NCI-H1105 (cell line): ENCODE measurements around the gene MYO1D.
"Not testable (repeated sequence)": the region's sequence is repeated elsewhere in the genome, so short reads cannot be mapped to it uniquely, and the experiment has no call there.

ENCODE experiments used
- DNase-seq: peaks from one replicate; lab custom pipeline; 2025; lab: John Stamatoyannopoulos, UW

The MYO1D gene

DNA sequence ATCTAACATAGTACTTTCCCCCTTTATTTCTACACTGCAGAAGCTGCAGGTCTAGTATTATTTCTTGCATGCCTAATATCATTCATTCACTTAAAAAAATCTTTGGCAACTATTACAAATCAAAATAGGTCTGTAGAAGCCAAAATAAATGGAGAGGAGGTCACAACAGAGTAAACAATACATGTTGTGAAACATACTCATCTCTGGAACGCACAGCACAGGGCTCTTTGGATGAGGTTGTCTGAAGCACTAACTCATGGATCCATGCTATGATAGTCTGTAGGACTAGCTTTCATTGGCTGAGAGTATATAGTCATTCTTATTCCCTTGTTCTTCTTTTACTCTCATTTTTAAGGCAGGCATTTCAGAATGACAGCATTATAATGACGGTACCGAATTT, 21.3 kb downstream of the MYO1D start:
- no peak for DNase-seq

DNA sequence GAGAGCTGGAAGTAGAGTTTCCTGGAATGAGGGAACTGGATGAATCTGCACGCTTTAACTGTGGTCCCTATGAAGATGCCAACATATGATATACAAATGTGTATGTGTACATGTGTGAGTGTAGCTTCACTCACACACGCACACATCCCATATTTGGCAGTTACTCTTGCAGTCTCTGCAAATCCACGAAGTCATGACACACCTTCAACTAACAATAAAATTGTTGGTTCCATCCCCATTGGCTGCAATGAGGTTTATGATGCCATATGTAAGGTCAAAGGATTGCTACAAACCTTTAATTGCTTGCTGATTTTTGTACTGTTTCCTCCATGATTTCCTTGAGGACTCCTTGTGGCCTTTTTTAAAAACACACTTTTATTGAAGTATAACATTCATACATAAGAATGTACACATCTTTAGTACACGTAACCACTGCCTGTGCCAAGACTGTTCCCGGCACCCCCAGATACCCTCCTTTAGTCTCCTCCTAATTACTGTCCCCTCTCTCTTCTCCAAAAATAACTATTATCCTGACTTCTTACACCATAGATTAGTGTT, 22.0 kb downstream of the MYO1D start:
- no peak for DNase-seq

DNA sequence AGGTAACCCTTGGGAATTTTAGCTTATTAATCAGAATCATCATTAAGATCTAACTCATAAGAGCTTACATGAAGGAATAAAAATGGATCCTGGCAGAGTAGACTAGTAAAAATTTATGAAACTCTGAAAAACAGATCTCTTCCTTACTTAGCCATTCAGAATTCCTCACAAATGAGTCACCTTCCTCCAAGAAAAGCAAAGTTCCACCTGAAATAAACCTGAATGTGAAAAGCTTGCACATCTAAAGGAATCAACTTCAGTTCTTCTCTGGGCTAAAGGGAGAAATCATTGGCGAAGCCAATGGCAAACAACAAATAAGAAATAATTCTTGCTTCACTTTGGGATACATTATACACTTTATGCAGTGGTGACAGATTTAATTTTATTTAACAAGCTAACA, 22.7 kb downstream of the MYO1D start:
- DNase-seq, result no peak

DNA sequence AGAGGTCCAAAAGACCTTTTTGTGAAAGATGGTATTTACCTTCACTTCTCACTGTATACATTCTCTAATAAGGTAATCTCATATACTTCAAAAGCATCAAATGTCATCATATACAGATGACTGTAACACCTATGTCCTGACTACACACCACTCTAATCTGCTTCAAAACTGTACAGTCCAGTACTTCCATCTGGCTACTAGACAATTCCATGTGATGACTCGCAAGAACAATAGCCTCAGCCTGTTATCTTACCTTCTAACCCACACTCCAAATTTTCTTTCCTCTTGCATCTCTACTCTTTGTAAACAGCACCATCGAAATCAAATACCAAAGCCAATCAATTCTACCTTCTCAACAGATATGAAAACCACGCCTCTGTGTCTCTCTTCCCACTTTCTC, 24.1 kb downstream of the MYO1D start:
- DNase-seq, result no peak

DNA sequence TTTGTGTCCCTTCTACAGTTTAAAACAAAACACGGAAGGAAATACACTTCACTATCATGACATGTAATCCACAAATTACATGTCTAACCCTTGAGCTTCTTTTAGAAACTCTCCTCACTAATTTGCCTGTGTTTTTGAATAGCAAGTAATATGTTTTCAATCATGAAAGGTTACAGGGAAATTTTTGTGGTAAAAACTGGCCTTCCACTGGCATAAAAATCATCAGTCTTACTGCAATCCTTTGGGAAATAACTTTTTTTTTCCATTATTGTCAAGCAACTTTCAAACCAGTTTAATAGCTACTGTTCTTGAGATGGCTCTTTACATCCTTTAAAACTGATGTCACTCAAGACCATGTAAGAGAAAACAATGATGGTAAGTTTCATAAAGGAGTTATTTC, 27.0 kb downstream of the MYO1D start:
- no peak for DNase-seq

DNA sequence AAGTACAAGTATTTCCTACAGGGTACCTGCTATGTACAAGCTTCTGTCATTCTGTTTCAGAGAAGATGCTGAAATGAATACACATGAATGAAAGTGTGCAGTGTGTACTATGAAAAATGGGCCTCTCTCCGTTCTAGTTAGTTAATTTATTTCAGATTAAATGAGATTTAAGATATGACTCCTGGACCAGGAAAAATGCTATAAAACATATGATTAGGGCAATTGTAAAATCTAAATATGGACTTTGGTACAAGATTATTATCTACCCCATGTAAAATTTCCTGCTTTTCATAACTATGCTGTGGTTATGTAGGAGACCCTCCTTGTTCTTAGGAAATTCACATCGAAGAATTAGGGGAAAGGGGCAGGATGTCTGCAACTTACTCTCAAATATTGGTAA, 28.9 kb downstream of the MYO1D start:
- no peak for DNase-seq

DNA sequence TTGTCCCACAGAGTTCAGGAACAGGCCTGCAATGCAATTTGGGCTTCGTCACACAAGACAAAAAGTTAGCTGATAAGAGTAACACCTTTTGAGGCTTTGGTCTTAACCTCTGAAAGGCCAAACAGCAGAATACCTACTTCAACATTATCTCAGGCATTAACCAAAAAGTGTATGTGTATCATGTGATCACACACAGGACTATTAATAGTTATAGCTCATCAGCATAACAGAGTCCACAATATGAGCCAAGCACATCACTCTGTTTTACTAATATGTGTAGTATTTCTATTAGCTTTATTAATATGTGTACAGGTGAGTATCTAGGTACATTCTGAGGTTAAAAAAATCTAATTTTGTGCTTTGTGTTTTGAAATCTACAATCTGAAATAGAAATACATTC, 30.8 kb downstream of the MYO1D start:
- no peak for DNase-seq

DNA sequence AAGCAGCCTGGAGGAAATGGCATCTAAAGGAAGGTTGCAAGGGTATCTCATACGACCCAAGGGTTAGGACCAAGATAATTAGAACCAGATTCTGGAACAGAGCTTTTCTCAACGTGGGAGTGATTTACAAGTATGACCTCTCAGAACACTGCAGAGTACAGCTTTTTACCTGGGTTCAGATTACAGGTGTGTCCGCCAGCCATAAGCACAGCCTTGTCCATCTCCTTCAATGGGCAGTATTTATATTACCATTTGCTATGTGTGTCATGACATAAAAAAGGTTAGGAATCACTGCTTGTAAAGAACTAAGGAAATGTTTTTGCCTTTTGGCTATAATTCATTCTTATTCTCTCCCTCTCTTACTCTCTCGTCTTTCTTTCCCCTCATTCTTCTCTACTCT, 36.7 kb downstream of the MYO1D start:
- no peak for DNase-seq

DNA sequence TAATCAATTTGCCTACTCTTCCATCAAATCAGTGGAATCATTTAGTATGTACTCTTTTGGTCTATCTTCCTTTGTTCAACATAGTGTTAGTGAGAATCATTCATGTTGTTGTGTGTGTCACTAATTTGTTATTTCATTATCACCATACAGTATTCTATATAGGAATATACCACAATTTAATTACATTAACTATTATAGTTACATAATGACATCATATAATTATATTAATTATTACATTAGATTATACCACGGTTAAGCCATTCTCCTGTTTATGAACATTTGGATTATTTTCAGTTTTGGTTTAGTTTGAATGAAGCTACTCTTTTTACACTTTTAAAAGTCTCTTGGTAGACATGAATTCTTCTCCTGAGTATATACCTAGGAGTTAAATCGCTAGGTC, 40.4 kb downstream of the MYO1D start:
- no peak for DNase-seq

DNA sequence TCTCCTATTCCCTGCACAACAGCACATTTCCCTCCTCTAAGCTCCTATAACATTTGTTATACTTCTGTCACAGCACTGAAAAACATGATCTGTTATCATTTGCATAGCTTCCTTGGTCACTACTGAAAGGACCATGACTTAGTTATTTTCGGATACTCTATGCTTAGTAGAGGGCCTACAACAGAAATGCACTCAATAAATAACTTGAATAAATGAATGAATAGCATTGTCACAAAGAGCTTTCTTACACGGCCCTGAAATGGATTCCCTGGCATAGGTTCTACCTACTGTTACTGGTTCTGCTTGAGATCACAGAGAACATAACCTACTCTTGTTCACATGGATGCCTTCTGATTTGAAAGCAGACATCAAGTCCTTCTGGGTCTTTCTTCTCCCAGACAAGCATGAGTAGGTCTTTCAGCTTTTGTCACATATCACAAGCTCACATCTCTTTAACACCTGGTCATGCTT, 41.6 kb downstream of the MYO1D start:
- DNase-seq, result no peak

DNA sequence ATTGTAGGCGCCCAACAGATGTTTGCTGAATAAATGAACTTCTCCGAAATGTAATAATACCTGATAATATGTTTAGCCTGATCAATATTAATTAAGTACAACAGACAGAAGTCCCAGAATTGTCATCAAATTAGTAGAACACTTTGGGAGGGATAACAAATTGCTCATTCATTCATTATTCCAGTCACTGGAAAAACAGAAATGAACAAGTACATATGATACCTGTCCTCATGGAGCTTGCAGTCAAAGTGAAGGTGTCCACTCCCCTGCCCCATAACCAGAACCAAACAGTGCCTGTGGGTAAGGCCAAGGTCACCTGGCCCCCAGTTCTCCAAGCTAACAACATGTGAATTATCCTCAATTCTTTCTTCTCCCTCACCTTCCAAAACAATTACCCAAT, 42.8 kb downstream of the MYO1D start:
- no peak for DNase-seq

DNA sequence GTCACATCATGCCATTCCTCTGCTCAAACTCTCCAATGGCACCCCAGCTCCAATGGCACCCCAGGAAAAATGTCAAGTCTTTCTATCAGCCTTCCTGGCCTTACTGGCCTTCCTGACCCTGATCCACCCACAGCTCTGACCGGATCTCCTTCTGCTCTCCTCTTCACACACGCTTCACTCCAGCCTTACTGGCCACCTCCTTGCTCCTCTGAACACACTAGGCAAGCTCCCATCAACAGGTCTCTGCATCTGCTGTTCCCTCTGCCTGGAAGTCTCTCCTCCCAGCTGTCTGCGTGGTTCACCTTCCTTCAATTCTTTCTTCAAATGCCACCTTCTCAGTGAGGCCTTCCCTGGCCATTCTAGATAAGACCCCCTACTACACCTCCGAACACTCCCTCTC, 43.4 kb downstream of the MYO1D start:
- no peak for DNase-seq

DNA sequence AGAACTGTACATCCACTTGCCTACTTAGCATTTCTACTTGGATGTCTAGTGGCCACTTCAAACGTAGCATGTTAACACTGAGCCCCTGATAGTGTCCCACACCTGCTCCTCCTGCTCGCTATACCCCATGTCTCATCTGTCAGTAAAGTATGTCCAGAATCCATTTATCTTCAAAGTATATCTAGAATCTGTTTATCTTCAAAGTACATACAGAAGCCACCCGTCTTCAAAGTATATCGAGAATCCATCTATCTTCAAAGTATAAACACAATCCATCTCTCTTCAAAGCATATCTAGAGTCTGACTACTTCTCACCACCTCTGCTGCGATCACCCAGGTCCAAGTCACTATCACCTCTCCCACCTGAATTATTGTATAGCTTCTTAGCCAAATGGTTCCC, 43.8 kb downstream of the MYO1D start:
- no peak for DNase-seq

DNA sequence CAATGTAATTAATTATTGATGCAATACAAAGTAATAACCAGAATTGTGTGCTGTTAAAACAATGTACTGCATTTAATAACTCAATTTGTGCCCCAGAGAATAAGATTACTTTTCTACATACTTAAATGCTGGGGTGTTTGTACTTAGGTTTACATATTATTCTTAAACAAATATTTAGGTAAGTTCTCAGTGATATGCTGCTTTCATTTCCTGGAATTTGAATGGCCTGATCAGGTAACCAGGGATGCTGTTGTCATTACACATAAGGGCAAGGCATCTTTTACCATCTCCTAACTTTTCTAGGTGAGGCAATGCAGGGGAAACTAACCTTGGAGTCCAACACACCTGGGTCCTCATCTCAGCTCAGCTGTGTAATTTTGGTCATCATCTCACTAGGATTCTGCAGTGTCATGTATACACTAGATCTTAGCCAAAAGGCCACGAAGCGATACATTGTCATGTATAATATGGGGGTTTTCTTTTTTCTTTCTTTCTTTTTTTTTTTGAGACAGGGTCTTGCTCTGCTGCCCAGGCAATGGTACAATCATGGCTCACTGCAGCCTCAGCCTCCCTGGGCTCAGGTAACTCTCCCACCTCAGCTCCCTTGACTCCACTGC, 45.2 kb downstream of the MYO1D start:
- no peak for DNase-seq

DNA sequence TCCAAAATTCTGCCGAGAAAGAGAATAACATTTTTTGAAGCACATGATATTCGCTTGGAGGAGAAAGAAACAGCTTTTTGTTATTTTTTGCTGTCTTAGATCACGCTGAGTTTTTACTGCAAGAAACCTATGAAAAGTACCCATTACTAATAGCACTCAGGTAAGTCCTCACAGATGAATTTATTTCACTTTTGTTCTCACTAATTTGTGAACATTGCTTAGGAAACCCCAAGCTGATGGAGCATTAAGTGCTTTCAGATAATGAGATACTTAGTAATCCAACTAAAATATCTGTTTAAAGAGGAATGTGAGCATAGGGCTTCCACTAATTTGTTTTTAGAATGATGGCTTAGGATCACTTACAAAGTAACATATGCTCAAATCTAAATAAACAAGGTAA, 45.7 kb downstream of the MYO1D start:
- no peak for DNase-seq

DNA sequence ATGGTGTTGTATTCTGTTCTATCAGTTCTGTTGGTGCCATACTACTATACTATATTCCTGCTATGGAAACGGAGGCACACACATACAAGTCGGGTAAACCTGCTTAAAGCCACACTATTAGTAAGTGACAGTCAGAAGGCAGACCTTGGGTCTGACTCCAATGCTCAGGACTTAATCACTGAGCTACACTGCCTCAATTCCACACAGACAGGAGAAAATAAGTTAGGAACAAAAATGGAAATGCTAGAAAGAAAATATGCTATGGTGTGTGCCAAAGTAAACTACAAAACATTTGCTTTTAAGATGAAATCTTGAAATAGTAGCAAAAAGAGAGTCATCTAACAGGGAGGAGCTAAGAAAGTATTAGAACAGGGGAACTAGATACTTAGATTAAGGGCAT, 48.1 kb downstream of the MYO1D start:
- no peak for DNase-seq

DNA sequence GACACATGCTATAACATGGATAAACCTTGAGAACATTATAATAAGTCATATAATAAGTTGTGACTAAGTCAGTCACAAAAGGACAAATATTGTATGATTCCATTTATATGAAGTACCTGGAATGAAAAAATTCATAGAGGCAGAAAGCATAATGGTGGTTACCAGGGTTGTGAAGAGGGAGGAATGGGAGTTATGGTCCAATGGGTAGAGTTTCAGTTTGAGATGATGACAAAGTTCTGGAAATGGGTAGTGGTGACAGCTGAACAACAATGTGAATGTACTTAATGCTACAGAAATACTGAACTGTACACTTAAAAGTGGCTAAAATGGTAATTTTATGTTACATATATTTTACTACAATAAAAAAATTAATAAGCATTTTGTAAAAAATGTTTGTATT, 49.7 kb downstream of the MYO1D start:
- DNase-seq, result no peak

DNA sequence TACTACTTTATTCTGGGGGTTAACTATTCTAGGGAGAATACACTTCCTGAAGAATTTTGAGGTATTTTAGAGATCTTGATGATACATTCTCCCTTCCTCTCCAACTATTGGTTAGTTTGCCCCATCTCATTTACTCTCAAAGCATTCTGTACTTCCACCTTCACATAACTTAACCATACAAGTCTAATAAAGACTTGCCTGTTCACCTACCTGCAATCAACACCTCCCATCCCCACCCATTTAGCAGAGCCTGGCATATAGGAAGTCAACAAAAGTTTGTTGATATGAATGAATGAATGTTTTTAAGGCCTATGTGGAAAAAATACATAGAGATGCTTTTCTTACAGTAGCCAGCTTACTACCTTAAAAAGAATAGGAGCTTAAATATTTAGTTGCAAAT, 50.8 kb downstream of the MYO1D start:
- no peak for DNase-seq

DNA sequence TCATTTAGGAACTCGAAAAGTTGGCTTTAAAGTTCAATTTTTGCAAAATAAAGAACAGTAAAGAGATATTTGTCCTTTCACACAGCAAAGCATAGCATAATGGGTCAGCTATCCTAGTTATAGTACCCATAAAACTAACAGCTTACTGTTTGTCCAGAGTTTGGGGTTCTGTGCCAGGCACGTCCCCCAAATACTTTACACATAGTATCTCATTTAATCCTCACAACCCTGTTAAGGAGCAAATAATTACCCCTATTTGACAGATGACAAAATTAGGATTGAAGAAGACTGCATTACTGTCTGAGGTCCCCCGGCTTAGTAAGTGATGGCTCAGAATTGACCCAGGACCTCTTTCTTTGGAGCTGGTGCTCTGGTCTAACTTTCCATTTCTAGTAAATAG, 52.6 kb downstream of the MYO1D start:
- DNase-seq, result no peak

DNA sequence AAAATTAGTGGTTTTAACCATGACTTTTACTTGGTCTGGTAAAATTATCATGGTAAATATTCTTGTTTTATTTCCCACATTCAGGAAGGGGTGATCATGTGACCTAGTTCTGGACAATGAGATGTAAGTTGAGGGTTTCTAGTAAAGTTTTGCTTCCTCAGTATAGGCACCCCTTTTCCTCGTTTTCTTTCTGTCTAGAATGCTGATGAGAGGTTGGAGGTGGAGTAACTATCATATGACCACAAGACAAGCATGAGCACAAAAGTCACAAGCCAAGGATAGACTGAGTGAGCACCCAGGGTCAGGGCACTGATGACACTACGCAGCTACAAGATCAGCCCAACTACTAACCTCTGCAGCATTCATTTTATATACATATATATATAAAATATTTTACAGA, 53.9 kb downstream of the MYO1D start:
- no peak for DNase-seq

DNA sequence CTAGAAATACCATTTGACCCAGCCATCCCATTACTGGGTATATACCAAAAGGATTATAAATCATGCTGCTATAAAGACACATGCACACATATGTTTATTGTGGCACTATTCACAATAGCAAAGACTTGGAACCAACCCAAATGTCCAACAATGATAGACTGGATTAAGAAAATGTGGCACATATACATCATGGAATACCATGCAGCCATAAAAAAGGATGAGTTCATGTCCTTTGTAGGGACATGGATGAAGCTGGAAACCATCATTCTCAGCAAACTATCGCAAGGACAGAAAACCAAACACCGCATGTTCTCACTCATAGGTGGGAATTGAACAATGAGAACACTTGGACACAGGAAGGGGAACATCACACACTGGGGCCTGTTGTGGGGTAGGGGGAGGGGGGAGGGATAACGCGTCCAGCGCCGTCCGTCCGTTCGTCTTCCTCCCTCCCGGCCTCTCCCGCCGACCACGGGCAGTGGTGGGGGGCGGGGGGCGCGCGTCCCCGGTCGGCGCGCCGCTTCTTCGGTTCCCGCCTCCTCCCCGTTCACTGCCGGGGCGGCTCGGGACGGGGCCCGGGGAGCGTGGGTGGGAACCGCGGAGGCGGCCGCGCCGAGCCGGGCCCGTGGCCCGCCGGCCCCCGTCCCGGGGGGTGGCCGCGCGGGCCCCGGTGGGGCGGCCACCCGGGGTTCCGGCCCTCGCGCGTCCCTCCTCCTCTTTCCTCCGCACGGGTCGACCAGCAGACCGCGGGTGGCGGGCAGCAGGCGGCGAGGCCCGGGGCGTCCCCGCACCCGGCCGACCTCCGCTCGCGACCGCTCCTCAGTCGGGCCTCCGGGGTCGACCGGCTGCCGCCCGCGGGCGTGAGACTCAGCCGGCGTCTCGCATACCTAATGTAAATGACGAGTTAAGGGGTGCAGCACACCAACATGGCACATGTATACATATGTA, 54.7 kb downstream of the MYO1D start:
- DNase-seq, result not testable (repeated sequence)

DNA sequence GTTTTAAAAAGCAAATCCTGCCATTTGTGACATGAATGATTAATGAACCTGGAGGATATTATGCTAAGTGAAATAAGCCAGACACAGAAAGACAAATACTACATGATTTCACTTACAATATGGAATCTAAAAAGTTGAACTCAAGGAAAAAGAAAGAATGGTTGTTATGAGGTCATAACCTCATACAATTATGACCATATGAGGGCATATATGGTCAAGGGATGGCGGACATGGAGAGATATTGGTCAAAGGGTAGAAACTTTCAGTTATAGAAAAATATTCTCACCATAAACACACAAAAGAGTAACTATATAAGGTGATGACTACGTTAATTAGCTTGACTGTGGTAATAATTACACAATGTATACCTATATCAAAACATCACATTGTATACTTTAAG, 56.5 kb downstream of the MYO1D start:
- DNase-seq, result no peak

DNA sequence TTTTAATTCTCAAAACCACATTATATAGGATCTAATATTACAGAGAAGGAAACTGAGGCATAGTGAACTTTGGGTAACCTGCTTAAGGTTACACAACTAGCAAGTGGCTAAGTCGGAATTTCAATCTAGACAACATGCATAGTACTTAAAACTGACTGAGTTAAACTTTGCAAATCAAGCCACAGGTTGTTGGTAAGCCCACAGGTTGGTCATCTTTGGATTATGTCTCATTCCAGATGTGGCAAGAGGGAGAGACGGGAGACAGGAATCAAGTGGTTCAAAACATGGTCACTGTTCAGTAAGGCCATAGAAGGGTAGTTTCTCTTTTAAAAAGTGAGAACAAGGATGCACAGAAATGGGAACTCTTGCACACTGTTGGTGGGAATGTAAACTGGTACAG, 57.1 kb downstream of the MYO1D start:
- no peak for DNase-seq
